HCT116 (cell line): ENCODE data around the gene FOXO3.

Source experiments
- CBX3 ChIP-seq: IDR thresholded peaks from 2 replicates; pipeline ENCODE4 v1.6.1; 2012; ENCODE audit warnings: low read depth
- EGR1 ChIP-seq: IDR thresholded peaks from 2 replicates; pipeline ENCODE4 v1.6.1; 2012; ENCODE audit warnings: low read depth
- EZH2 ChIP-seq: fragments of 200-600 bp; sonication (generic); IDR thresholded peaks from 2 replicates; pipeline ENCODE4 v1.6.1; 2017; ENCODE audit warnings: antibody characterized with exemption, mixed run types
- EZH2phosphoT487 ChIP-seq: fragments of 200-600 bp; IDR thresholded peaks from 2 replicates; pipeline ENCODE4 v1.6.1; 2018; ENCODE audit warnings: antibody characterized with exemption, borderline replicate concordance
- JUND ChIP-seq: IDR thresholded peaks from 2 replicates; pipeline ENCODE4 v1.6.1; 2012
- MAX ChIP-seq: IDR thresholded peaks from 2 replicates; pipeline ENCODE4 v1.6.1; 2012
- POLR2A ChIP-seq: IDR thresholded peaks from 2 replicates; pipeline ENCODE4 v1.7.0; 2011; ENCODE audit warnings: borderline replicate concordance; ENCODE audit not compliant: insufficient read depth, insufficient read length; ENCODE audit errors: extremely low read depth
- POLR2AphosphoS5 ChIP-seq: IDR thresholded peaks from 2 replicates; pipeline ENCODE4 v1.6.1; 2011; ENCODE audit warnings: mild to moderate bottlenecking, low read depth, low read length, moderate library complexity
- RAD21 ChIP-seq: IDR thresholded peaks from 2 replicates; pipeline ENCODE4 v1.6.1; 2012; ENCODE audit warnings: low read depth, mild to moderate bottlenecking
- REST ChIP-seq: IDR thresholded peaks from 2 replicates; pipeline ENCODE4 v1.6.1; 2012; ENCODE audit warnings: low read depth
- SIN3A ChIP-seq: IDR thresholded peaks from 2 replicates; pipeline ENCODE4 v1.6.1; 2012; ENCODE audit warnings: low read depth
- SP1 ChIP-seq: IDR thresholded peaks from 2 replicates; pipeline ENCODE4 v1.6.1; 2012; ENCODE audit warnings: low read depth
- YY1 ChIP-seq: IDR thresholded peaks from 2 replicates; pipeline ENCODE4 v1.6.1; 2011; ENCODE audit warnings: low read length, low read depth, moderate library complexity, mild to moderate bottlenecking; ENCODE audit not compliant: insufficient replicate concordance; ENCODE audit errors: extremely low read depth
- TF ChIP-seq, protein P1 (sequence below), 3 experiments: fragments of 200-600 bp in 1 of 3; sonication (generic) in 1 of 3; IDR thresholded peaks in 2 of 3; conservative IDR thresholded peaks in 1 of 3; 2 replicates each; pipeline ENCODE4 v1.5.1; 2012 to 2017; ENCODE audit warnings: low read depth in 2 of 3, low read length in 2 of 3, antibody characterized with exemption in 1 of 3, borderline replicate concordance in 1 of 3, control low read depth in 1 of 3, mild to moderate bottlenecking in 1 of 3, mixed read lengths in 1 of 3, mixed run types in 1 of 3, moderate library complexity in 1 of 3; ENCODE audit not compliant: insufficient read depth in 1 of 3

GRCh38 chr6:108612852-108613251, 52.1 kb downstream of the FOXO3 start:
- TF ChIP-seq, protein P1, sequence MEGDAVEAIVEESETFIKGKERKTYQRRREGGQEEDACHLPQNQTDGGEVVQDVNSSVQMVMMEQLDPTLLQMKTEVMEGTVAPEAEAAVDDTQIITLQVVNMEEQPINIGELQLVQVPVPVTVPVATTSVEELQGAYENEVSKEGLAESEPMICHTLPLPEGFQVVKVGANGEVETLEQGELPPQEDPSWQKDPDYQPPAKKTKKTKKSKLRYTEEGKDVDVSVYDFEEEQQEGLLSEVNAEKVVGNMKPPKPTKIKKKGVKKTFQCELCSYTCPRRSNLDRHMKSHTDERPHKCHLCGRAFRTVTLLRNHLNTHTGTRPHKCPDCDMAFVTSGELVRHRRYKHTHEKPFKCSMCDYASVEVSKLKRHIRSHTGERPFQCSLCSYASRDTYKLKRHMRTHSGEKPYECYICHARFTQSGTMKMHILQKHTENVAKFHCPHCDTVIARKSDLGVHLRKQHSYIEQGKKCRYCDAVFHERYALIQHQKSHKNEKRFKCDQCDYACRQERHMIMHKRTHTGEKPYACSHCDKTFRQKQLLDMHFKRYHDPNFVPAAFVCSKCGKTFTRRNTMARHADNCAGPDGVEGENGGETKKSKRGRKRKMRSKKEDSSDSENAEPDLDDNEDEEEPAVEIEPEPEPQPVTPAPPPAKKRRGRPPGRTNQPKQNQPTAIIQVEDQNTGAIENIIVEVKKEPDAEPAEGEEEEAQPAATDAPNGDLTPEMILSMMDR (IDR thresholded peaks at IDR 0.05 in 2 of 3, conservative IDR thresholded peaks at IDR 0.05 in 1 of 3; ENCODE audit: borderline replicate concordance in 1 of 3, insufficient read depth in 1 of 3, low read depth in 2 of 3, low read length in 2 of 3), result no peak
- no peak for TF ChIP-seq EGR1
- no peak for TF ChIP-seq POLR2A
- TF ChIP-seq REST, result no peak
- TF ChIP-seq SIN3A, result no peak
- TF ChIP-seq SP1, result no peak
- TF ChIP-seq MAX, result no peak
- no peak for TF ChIP-seq YY1
- TF ChIP-seq POLR2AphosphoS5, result no peak
- TF ChIP-seq RAD21, result no peak
- no peak for TF ChIP-seq EZH2phosphoT487
- TF ChIP-seq EZH2, result no peak
- TF ChIP-seq CBX3, result no peak
- no peak for TF ChIP-seq JUND
